Fibroblast of pulmonary artery (primary cell): ENCODE data around the gene MYL7.

ENCODE experiments used
- DNase-seq: peaks from one replicate; pipeline ENCODE4 v3.0.0-alpha.2; 2010; ENCODE audit warnings: low read depth
- H3K4me3 ChIP-seq: replicated peaks from 2 replicates; pipeline ENCODE4 v1.5.1; 2011; ENCODE audit warnings: low read depth, mild to moderate bottlenecking, control low read depth, low read length, moderate library complexity
- TF ChIP-seq, protein P1 (sequence below): IDR thresholded peaks from 2 replicates; pipeline ENCODE4 v1.5.1; 2011; ENCODE audit warnings: mild to moderate bottlenecking, control low read depth, low read length, inconsistent platforms; ENCODE audit errors: missing control alignments

Gene MYL7

DNA sequence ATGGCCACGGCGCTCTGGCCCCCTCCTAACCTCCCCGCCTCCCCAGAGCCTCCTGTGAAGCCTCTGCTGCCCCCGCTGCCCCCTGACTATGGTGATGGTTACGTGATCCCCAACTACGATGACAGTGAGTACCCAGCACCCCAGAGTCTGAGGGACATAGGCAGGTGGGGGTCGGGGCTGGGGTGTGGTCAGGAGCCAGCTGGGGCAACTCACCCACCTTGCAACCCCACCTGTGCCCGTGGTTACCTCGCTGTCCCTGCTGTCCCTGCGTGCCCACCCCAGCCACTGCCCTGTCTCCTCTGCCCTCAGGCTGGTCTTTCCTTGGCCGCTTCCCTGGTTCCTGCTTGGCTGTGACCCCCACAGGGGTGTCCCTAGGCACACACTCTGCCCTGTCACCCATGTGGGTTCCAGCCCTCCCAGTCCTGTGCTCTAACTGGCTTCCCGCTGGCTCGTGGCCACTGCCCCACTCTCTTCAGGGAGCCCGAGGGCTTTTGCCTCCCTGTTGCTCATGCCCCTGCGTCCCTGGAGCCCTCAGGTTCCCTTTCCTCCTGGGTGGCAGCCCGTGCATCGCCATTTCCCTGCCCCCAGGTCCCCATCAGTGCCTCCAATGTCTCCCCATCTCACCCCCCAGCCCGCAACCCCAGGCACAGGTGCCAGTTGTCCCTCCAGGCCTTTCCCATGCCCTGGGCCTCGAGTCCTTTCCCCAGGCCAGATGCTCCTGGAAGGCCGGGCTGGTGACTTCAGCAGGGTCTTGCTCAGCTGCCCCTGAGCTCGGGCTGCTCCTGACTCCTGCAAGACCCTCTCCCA is 33.0 kb downstream of the MYL7 start:
- TF ChIP-seq, protein P1, sequence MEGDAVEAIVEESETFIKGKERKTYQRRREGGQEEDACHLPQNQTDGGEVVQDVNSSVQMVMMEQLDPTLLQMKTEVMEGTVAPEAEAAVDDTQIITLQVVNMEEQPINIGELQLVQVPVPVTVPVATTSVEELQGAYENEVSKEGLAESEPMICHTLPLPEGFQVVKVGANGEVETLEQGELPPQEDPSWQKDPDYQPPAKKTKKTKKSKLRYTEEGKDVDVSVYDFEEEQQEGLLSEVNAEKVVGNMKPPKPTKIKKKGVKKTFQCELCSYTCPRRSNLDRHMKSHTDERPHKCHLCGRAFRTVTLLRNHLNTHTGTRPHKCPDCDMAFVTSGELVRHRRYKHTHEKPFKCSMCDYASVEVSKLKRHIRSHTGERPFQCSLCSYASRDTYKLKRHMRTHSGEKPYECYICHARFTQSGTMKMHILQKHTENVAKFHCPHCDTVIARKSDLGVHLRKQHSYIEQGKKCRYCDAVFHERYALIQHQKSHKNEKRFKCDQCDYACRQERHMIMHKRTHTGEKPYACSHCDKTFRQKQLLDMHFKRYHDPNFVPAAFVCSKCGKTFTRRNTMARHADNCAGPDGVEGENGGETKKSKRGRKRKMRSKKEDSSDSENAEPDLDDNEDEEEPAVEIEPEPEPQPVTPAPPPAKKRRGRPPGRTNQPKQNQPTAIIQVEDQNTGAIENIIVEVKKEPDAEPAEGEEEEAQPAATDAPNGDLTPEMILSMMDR: no peak
- no peak for DNase-seq
- H3K4me3 ChIP-seq: no peak overlapping the region

DNA sequence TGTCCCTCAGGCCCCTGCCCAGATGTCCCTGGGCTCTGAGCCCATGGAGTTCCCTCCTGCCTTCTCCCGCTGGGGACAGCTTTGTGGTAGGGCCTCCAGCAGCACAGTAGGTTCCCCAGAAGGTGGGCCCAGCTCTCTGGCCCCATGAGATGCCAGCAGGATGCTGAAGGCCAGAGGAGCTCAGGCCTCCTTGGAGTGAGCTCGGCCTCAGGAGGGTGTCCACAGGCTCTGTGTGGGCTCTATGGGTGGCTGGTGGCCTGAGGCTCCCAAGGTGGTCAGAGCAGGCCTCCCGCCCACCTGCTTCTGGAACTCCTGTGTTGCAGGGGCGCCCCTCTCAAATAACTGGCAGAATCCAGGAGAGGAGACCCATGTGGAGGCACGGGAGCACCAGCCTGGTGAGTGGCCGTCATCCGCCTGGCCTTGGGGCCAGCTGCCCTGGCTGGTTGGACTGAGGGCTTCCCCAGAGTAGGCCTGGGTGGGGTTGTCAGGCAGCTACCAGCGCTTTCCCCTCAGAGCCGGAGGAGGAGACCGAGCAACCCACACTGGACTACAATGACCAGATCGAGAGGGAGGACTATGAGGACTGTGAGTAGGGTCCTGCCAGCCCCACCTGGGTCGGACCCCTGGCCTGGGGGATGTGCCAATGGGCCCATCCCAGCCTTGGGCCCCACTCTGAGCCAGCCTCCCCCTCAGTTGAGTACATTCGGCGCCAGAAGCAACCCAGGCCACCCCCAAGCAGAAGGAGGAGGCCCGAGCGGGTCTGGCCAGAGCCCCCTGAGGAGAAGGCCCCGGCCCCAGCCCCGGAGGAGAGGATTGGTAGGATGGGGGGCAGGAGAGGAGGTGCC is 33.8 kb downstream of the MYL7 start:
- H3K4me3 ChIP-seq: no peak overlapping the region
- TF ChIP-seq, protein P1: no peak
- no peak for DNase-seq

DNA sequence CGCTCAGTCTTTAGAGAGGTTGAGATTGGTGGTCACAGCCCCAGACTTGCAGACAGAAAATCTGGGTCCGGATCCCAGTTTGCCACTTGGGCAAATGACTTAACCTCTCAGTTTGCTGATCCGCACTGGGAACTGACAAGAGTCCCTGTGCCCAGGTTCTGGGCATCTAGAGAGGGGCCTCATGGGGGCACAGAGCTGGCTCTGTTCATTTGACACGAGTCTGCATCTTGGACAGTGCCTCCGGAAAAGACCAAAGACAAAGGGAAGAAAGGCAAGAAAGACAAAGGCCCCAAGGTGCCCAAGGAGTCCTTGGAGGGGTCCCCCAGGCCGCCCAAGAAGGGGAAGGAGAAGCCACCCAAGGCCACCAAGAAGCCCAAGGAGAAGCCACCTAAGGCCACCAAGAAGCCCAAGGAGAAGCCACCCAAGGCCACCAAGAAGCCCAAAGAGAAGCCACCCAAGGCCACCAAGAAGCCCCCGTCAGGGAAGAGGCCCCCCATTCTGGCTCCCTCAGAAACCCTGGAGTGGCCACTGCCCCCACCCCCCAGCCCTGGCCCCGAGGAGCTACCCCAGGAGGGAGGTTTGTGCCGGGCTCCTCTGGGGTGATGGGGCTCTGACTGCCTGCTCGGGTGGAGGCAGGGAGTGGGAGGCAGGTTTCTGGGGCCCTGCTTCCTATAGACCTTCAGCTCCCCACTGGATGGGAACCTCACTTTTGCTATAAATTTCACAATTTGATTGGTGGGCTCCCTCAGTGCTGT is 34.6 kb downstream of the MYL7 start:
- H3K4me3 ChIP-seq: peak overlapping the region; percentile 68
- DNase-seq: no peak
- TF ChIP-seq, protein P1: no peak

DNA sequence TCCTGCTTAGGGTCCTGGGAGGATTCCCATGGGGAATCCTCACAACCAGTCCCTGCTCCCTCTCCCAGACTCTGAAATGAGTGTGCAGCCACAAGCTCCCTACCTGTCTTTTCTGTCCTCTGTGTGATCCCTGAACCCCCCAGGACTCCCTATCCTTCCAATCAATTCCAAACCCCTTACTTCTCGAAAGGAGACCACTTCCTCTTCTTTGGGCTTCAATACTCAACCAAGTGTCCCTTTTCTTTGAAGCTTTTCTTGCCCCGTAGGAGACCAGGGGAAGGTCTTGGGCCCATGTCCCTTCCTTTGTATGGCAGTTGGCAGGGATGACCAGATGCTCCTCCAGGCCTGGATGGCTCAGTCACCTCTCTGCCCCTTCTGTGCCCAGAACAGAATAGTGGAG is 35.3 kb downstream of the MYL7 start:
- DNase-seq: no peak
- TF ChIP-seq, protein P1: no peak
- H3K4me3 ChIP-seq: peak overlapping the region; percentile 68

DNA sequence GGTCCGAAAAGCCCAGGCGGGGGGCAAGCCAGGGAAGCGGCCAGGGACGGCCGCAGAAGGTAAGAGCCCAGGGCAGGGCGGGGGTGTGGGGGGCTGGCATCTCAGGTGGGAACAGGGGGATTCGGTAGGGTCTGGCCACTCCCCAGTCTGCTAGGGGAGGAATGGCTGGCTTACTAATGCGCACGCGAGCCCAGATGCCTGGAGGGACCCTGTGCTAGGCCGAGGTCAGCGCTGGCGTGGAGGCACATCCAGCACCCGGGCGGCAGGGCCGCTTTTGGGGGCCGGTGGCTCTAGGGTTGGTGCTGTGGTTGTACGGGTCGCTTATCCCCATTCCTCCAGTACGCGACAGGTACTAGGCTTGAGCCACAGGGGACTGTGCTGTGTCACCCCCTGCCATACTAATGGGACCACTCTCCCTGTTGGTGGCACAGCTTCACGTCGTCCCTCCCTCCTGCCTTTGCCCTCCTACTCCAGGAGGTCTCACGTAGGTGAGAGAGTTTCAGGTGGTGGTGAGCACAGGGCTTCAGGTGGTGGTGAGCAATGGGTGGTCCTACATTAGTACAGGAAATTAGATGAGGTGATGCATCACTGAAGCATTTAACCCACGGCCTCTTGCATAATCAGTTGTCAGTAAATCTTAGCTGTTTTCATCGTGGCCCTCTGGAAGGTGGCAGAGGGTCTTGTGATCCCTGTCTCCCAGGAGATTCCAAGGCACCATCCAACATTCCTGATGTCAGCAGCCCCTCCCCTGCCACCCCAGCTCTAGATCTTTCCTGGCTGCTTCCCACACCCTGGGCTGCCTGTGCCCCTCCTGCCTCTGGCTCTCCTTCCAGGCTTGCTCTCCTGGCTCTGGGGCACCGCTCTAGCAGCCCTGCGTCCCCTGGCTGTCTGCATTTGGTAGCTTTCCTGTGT is 36.0 kb downstream of the MYL7 start:
- TF ChIP-seq, protein P1: no peak
- H3K4me3 ChIP-seq: peak overlapping the region; percentile 68
- peak; percentile 73 for DNase-seq
